Cardiac fibroblast (primary cell): ENCODE results near the gene CD4.

Source experiments
- DNase-seq, 2 donors: peaks; one replicate each; pipeline versions ENCODE4 v3.0.0 to v3.0.0-alpha.2; 2010; ENCODE audit warnings: low read depth in 2 of 2
- H3K4me3 ChIP-seq, 2 donors: replicated peaks in 1 of 2; 1 replicate in 1 of 2; 2 replicates in 1 of 2; pipeline ENCODE4 v1.5.1; 2011; ENCODE audit warnings: low read depth in 2 of 2, low read length in 2 of 2, mild to moderate bottlenecking in 2 of 2, moderate library complexity in 1 of 2
- CTCF ChIP-seq: IDR thresholded peaks from one replicate; pipeline ENCODE4 v1.5.1; 2011; ENCODE audit warnings: low read depth, mild to moderate bottlenecking, low read length, inconsistent platforms

Gene CD4

GRCh38 chr12:6825398-6826124 lies 36.2 kb downstream of the CD4 start:
- TF ChIP-seq CTCF: peak; percentile 96
- peak; percentile 87 to 90 for DNase-seq
- peak overlapping the region; percentile 12 to 46 for H3K4me3 ChIP-seq

- no peak for DNase-seq
- no peak overlapping the region for H3K4me3 ChIP-seq
- TF ChIP-seq CTCF: no peak
Observed at GRCh38 chr12:6826125-6826733, 36.9 kb downstream of the CD4 start.

GRCh38 chr12:6826734-6827436 lies 37.6 kb downstream of the CD4 start:
- DNase-seq: no peak
- TF ChIP-seq CTCF: no peak
- H3K4me3 ChIP-seq: no peak overlapping the region

- DNase-seq: peak; percentile 79 to 84
- TF ChIP-seq CTCF: no peak
Observed at GRCh38 chr12:6827437-6827911, 38.1 kb downstream of the CD4 start.

GRCh38 chr12:6827982-6828780 lies 38.9 kb downstream of the CD4 start, which contains the start of gene P3H3:
P3H3 (plus strand) TSS chr12:6828407; CDS start chr12:6828441, 34 bp downstream.
- no peak for TF ChIP-seq CTCF
- peak; percentile 50 to 63 for DNase-seq
- peak within 1 kb of the TSS; percentile 86 to 95 for H3K4me3 ChIP-seq

More at GRCh38 chr12:6827437-6827911, 38.1 kb downstream of the CD4 start:
- H3K4me3 ChIP-seq: peak overlapping the region in 1 of 2 donors; percentile 16
